ENCODE measurements around the gene MRPL17.

- no peak for TF ChIP-seq CTCF (IDR thresholded peaks at IDR 0.05)
- no peak for TF ChIP-seq POLR2AphosphoS5 (IDR thresholded peaks at IDR 0.05)
Measured at GRCh38 chr11:6650980-6651379, 32.2 kb downstream of the MRPL17 start.
